Left renal pelvis (tissue), 4 donors: ENCODE measurements around the gene IFFO2. TPM values are rescaled to one million over a fixed set of nuclear protein-coding genes. Genes with fewer than 3 reads are reported as not detected.

Experiments
- DNase-seq, 4 donors: peaks; one replicate each; pipeline ENCODE4 v3.0.0-alpha.2; 2013; ENCODE audit warnings: low read depth in 4 of 4, low spot score in 3 of 4
- polyA plus RNA-seq, 4 donors: library from polyadenylated mRNA; unstranded; fragments of 120-200 nt; gene quantifications; one replicate each; pipeline ENCODE4 v1.2.1, GENCODE V29; 2013; ENCODE audit not compliant: insufficient read length in 4 of 4

Gene IFFO2
- polyA plus RNA-seq = 10 to 100 TPM in 3 of 4 donors, 1 to 10 TPM in 1; 8.7 to 28.7 (median 23.9) TPM

GRCh38 chr1:18956193-18957135, at the start of gene IFFO2:
Gene IFFO2, minus strand, starts transcription at chr1:18956676. Its CDS starts 344 bp downstream, at chr1:18956332.
- DNase-seq = peak; percentile 85 to 92 (median 89)

- DNase-seq = no peak
Observed at GRCh38 chr1:19006000-19006399, 49.5 kb upstream of the IFFO2 start.

GRCh38 chr1:19003371-19004290, 47.2 kb upstream of the IFFO2 start:
- no peak for DNase-seq

GRCh38 chr1:19000065-19000464, 43.6 kb upstream of the IFFO2 start:
- no peak for DNase-seq

- no peak for DNase-seq
Observed at GRCh38 chr1:18999359-18999758, 42.9 kb upstream of the IFFO2 start.

- DNase-seq = no peak
Observed at GRCh38 chr1:18998016-18998724, 41.7 kb upstream of the IFFO2 start.

GRCh38 chr1:18997508-18997907, 41.0 kb upstream of the IFFO2 start:
- DNase-seq = no peak

GRCh38 chr1:18996548-18997177, 40.2 kb upstream of the IFFO2 start:
- no peak for DNase-seq

- no peak for DNase-seq
Observed at GRCh38 chr1:18994381-18994780, 37.9 kb upstream of the IFFO2 start.

- no peak for DNase-seq
Observed at GRCh38 chr1:18992646-18993045, 36.2 kb upstream of the IFFO2 start.

- no peak for DNase-seq
Observed at GRCh38 chr1:18991585-18991984, 35.1 kb upstream of the IFFO2 start.

GRCh38 chr1:18989896-18990295, 33.4 kb upstream of the IFFO2 start:
- no peak for DNase-seq

- DNase-seq = no peak
Observed at GRCh38 chr1:18989176-18989799, 32.8 kb upstream of the IFFO2 start.

- no peak for DNase-seq
Observed at GRCh38 chr1:18981242-18981641, 24.8 kb upstream of the IFFO2 start.

- no peak for DNase-seq
Observed at GRCh38 chr1:18978706-18979105, 22.2 kb upstream of the IFFO2 start.

- DNase-seq = no peak
Observed at GRCh38 chr1:18977428-18977827, 21.0 kb upstream of the IFFO2 start.

- no peak for DNase-seq
Observed at GRCh38 chr1:18976096-18976495, 19.6 kb upstream of the IFFO2 start.

- no peak for DNase-seq
Observed at GRCh38 chr1:18974606-18975005, 18.1 kb upstream of the IFFO2 start.

GRCh38 chr1:18974005-18974404, 17.5 kb upstream of the IFFO2 start:
- no peak for DNase-seq
